Skeletal muscle satellite cell (primary cell): ENCODE results near the gene CCNB3.
"Not testable (repeated sequence)": the region's sequence is repeated elsewhere in the genome, so short reads cannot be mapped to it uniquely, and the experiment has no call there.

Experiments
- H3K27me3 ChIP-seq: 2 replicates; pipeline ENCODE4 v1.7.0; 2013; ENCODE audit warnings: low read length; ENCODE audit not compliant: control insufficient read depth, insufficient read depth
- H3K36me3 ChIP-seq: 2 replicates; pipeline ENCODE4 v1.7.0; 2013; ENCODE audit warnings: mild to moderate bottlenecking, control low read depth, low read length; ENCODE audit not compliant: insufficient read depth
- H3K4me1 ChIP-seq: 2 replicates; pipeline ENCODE4 v1.7.0; 2013; ENCODE audit warnings: low read length; ENCODE audit not compliant: control insufficient read depth, insufficient read depth
- H3K4me2 ChIP-seq: 2 replicates; pipeline ENCODE4 v1.7.0; 2013; ENCODE audit warnings: mild to moderate bottlenecking, low read length
- H3K4me3 ChIP-seq: 2 replicates; pipeline ENCODE4 v1.7.0; 2013; ENCODE audit warnings: low read length
- H3K9ac ChIP-seq: 2 replicates; pipeline ENCODE4 v1.7.0; 2013; ENCODE audit warnings: mild to moderate bottlenecking, low read depth, low read length, moderate library complexity
- H3K9me3 ChIP-seq: replicated peaks from 2 replicates; pipeline ENCODE4 v1.7.0; 2013; ENCODE audit warnings: mild to moderate bottlenecking, control low read depth, low read length

The CCNB3 gene

DNA sequence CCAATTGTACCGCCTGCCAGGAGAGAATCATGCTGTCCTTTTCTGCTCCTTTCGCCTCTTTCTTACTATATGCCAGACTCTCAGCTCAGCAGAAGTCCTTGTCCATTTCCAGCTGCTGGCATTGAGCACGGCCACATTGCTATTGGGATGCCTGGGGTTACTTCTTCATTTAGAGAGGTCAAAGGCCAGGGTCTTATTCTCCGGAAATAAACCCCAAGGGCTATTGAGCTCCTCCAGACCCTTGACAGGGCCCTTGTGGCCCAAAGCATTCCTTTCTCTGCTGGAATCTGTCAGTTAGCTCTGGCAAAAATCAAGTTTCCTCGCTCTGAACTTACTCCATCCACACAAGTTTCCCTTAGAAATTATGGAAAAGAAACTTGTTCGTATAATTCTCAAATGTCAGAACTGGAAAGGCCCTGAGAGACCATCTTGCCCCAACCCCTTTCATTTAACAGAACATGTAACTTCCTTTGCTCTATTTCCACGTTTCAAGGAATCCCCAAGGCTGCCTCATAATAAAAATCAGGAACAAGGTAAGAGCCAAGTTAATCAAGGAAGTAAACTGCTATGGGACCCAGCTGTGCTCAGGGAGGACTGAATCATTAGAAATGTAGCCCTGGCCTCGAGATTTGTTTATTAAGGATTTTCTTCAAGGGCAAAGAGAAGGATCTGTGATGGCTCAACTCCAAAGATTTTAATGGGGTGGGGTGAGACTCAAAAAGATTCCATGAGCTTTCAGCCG, 15.5 kb upstream of the CCNB3 start:
- H3K9me3 ChIP-seq = no peaks in the 10 kb centered on the region
- H3K4me2 ChIP-seq = no peak overlapping the region
- no peaks in the 10 kb centered on the region for H3K36me3 ChIP-seq
- H3K9ac ChIP-seq = no peak overlapping the region
- H3K4me3 ChIP-seq = no peak overlapping the region
- peaks cover 24% of the 10 kb centered on the region for H3K27me3 ChIP-seq
- H3K4me1 ChIP-seq = no peaks in the 10 kb centered on the region

DNA sequence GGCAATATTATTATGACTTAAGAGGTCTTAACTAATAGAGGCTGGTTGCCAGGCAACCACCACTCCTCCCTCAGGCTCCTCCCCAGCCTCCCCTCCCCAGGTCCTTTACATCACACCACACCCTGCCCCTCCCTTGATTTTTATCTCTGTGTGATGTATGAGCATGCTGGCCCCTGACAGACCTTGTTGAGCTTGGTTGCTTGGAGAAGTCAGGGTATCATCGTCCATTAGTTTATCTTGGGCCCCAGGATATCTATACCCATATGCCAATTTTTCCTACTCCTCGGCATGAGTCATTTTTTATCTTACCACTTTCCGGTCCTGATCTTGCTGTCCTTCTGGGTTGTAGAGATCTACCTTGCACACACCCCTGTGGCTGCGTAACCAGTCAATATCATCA, 6.2 kb upstream of the CCNB3 start:
- H3K4me2 ChIP-seq = no peak overlapping the region
- peaks cover 10% of the 10 kb centered on the region for H3K27me3 ChIP-seq
- no peak overlapping the region for H3K4me3 ChIP-seq
- no peaks in the 10 kb centered on the region for H3K9me3 ChIP-seq
- no peaks in the 10 kb centered on the region for H3K36me3 ChIP-seq
- H3K4me1 ChIP-seq = no peaks in the 10 kb centered on the region
- no peak overlapping the region for H3K9ac ChIP-seq

DNA sequence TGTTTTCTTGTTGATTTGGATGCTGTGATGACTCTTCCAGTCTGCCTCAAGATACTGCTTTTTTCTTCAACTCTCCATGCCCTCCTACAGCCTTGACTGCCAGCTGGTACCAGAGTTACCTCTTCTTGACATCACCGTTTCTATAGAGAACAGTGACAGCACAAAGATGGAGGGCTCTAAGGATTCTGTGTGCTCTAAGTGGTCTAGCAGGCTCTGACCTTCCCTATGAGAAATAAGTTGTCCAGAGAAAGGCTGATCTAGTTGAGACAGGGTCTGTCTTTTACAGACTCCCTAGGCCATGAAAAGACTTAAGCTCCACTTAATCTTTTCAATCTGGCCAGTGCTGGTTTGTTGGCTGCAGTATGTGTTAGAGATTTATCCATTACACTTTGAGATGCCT, 3.7 kb upstream of the CCNB3 start, which contains the start of gene AKAP4:
Gene AKAP4 (minus strand): TSS at position 101 of the 400 bp plus-strand sequence. CDS start 118 bp downstream, outside the sequence.
- Histone ChIP-seq H3K4me3 (no peak within 1 kb of the TSS), H3K27me3 (peaks cover 8% of the 10 kb centered on the region), H3K4me2 (no peak within 1 kb of the TSS), H3K9ac (no peak within 1 kb of the TSS), H3K36me3 (no peaks in the 10 kb centered on the region), H3K9me3 (no peaks in the 10 kb centered on the region), H3K4me1 (peaks cover 4% of the 10 kb centered on the region)

DNA sequence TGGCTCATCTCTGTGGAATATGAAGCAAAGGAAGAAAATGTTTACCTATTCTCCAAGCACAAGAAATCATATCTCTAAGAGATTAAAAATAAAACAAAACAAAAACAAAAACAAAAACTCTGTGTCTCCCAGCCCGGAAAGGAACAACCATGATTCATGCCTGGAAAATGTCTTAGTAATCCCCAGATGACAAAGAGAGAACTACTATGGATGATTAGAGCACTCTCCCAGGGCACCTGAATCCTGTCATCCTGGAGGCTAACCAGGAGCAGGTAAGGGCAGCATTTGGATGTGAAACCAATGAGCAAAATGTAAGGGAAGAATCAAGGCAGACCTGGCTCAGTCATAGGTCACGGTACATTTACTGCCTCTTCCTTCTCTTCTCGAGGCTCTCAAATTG, 2.0 kb upstream of the CCNB3 start:
- Histone ChIP-seq H3K4me3 (no peak overlapping the region), H3K9ac (no peak overlapping the region), H3K4me1 (peaks cover 4% of the 10 kb centered on the region), H3K4me2 (no peak overlapping the region), H3K27me3 (peaks cover 4% of the 10 kb centered on the region), H3K36me3 (no peaks in the 10 kb centered on the region), H3K9me3 (no peaks in the 10 kb centered on the region)

DNA sequence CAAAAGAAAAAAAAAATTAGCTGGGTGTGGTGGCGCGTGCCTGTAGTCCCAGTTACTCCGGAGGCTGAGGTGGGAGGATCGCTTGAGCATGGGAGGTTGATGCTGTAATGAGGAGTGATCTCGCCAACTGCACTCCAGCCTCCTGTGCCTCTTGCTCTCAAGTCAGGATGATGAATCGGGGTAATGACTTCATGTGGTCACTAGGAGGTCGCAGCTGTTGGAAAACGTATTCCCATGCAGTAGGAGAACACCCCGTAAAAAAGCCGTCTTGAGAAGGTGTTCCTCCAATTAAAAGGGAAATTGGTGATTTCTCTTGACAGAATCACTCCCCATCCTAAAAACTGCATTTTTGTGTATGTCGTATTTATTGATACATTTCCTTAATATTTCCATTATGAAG, 2.2 kb downstream of the CCNB3 start:
- Histone ChIP-seq H3K4me1 (peaks cover 4% of the 10 kb centered on the region), H3K4me2 (no peak overlapping the region), H3K9ac (no peak overlapping the region), H3K36me3 (no peaks in the 10 kb centered on the region), H3K4me3 (no peak overlapping the region), H3K9me3 (no peaks in the 10 kb centered on the region), H3K27me3 (no peaks in the 10 kb centered on the region)

DNA sequence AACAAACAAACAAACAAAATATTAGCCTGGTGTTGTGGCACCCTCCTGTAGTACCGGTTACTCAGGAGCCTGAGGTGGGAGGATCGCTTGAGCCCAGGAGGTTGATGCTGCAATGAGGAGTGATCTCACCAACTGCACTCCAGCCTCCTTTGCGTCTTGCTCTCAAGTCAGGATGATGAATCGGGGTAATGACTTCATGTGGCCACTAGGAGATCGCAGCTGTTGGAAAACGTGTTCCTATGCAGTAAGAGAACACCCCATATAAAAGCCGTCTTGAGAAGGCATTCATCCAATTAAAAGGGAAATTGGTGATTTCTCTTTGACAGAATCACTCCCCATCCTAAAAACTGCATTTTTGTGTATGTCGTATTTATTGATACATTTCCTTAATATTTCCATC, 6.9 kb downstream of the CCNB3 start:
- H3K9ac ChIP-seq = no peak overlapping the region
- H3K4me3 ChIP-seq = no peak overlapping the region
- no peaks in the 10 kb centered on the region for H3K36me3 ChIP-seq
- no peak overlapping the region for H3K4me2 ChIP-seq
- no peaks in the 10 kb centered on the region for H3K9me3 ChIP-seq
- H3K27me3 ChIP-seq = no peaks in the 10 kb centered on the region
- H3K4me1 ChIP-seq = no peaks in the 10 kb centered on the region

DNA sequence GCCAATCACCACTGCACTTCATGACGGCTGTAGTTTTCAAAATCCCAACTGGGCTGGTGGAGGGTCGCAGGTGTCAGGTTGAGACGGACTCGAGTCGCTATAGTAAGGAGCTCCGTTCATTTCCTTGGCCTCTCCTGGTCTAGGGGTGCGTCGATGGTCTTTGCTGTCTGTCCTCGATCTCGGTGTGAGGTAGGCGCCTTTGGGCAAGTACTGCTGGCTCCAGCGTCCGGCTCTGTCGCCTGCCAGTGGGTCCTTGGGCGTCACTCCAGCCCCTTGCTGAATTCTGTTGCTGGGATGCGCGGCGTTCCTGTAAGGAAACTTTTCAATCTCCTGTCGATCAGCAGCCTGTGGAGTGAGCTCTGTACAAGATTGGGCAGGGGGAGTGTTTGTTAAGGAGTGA, 76.7 kb downstream of the CCNB3 start:
- Histone ChIP-seq H3K4me2 (no peak overlapping the region), H3K36me3 (no peaks in the 10 kb centered on the region), H3K4me3 (no peak overlapping the region)

DNA sequence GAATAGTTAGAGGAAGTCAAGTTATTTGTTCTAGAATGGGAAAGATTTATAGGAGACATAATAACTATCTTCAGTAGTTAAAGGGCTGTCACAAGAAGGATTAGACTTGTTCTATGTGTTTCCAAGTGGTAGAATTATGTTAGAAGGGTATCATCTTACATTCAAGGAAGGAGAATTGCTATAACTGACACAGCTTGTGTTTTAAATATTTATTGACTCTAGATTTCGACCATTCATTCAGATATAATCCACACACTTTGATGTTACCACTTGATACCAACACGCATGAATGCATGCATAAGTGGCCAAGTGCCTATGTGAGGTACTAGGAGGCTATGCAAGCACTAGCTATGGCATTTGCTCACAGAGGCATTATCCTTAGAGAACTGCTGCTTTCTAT, 122.7 kb downstream of the CCNB3 start:
- Histone ChIP-seq H3K9ac (no peak overlapping the region), H3K36me3 (no peaks in the 10 kb centered on the region), H3K4me1 (no peaks in the 10 kb centered on the region), H3K4me3 (no peak overlapping the region), H3K9me3 (no peaks in the 10 kb centered on the region), H3K4me2 (no peak overlapping the region), H3K27me3 (no peaks in the 10 kb centered on the region)

More for the DNA sequence above, 76.7 kb downstream of the CCNB3 start:
- Histone ChIP-seq H3K27me3 (no peaks in the 10 kb centered on the region), H3K4me1 (no peaks in the 10 kb centered on the region), H3K9ac (no peak overlapping the region), H3K9me3 (no peaks in the 10 kb centered on the region)

DNA sequence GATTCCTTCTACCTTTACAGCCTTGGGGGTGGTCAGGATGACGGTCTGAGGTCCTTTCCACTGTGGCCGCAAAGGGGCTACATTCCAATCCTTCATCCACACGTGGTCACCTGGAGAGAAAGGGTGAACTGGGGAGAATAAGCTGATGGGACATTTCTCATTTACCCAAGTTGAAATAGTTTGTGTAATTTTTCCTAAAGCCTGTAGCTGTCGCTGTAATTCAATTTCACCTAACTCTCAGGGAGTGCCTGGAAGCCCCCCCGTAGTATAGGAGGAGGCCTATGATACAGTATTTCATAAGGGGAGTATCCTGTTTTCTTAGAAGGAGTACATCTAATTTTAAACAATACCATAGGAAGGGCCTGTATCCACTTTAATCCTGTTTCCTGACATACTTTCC, 128.1 kb downstream of the CCNB3 start:
- H3K9ac ChIP-seq, H3K27me3 ChIP-seq: not testable (repeated sequence)

DNA sequence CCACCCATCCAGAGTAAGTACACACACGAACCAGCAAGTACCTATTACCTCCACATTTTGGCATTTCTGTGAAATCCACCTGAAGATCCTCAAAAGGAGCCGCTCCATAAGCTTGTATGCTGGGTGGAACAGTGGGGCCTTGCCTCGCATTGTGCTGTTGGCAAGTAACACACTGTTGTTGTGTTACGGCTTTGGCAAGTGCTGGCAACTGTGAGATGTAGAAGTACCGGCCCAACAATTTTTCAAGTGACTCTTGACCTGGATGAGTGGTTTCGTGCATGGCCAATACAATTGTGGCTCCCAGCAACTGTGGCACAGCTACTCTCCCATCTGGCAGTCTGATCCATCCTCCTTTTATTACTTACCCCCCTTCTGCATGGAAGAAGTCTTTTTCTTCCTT, 128.7 kb downstream of the CCNB3 start:
- Histone ChIP-seq H3K4me3 (no peak overlapping the region), H3K4me2 (no peak overlapping the region), H3K9ac (no peak overlapping the region), H3K4me1 (no peaks in the 10 kb centered on the region), H3K36me3 (no peaks in the 10 kb centered on the region), H3K27me3 (no peaks in the 10 kb centered on the region), H3K9me3 (no peaks in the 10 kb centered on the region)

More for the DNA sequence above, 128.1 kb downstream of the CCNB3 start:
- H3K9me3 ChIP-seq, H3K4me2 ChIP-seq, H3K36me3 ChIP-seq, H3K4me3 ChIP-seq, H3K4me1 ChIP-seq: not testable (repeated sequence)

DNA sequence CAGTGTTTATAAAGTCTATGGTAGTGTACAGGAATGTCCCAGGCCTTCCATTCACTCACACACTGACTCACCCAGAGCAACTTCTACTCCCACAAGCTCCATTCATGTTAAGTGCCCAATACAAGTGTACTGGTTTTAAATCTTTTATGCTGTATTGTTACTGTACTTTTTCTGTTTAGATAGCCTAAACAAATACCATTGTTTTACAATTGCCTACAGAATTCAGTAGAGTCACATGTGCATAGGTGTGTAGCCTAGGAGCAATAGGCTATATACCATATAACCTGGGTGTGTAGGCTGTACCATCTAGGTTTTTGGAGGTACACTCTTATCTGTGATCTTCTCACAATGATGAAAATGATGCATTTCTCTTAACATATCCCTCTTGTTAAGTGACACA, 139.4 kb downstream of the CCNB3 start:
- Histone ChIP-seq H3K27me3 (no peaks in the 10 kb centered on the region), H3K9me3 (no peaks in the 10 kb centered on the region), H3K4me3 (no peak overlapping the region), H3K36me3 (no peaks in the 10 kb centered on the region), H3K4me1 (no peaks in the 10 kb centered on the region), H3K4me2 (no peak overlapping the region), H3K9ac (no peak overlapping the region)

DNA sequence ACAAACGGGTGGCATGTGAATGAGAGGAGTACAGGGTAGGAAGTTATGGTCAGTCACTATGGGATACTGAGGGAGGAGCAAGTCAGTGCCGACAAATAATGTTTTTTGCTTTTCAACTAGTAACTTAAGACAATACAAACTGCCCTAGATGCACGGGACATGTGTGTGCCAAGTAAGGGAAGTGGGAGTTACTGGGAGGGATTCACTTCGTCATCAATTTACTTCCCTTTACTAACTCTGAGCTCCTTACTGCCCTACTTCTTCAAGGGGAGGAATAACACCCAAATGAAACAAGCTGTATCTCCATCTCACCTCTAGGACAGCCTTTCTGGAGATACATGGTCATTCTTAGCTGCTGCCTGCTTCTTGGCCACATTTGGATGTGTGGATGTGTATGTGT, 168.4 kb downstream of the CCNB3 start:
- no peak overlapping the region for H3K9ac ChIP-seq
- no peak overlapping the region for H3K4me3 ChIP-seq
- no peak overlapping the region for H3K4me2 ChIP-seq
- no peaks in the 10 kb centered on the region for H3K9me3 ChIP-seq
- H3K36me3 ChIP-seq = no peaks in the 10 kb centered on the region
- no peaks in the 10 kb centered on the region for H3K27me3 ChIP-seq
- H3K4me1 ChIP-seq = no peaks in the 10 kb centered on the region
